Chondrocyte (in vitro differentiated cells): Measurements from ENCODE around the gene DVL1. TPM values are rescaled to one million over a fixed set of nuclear protein-coding genes. Genes with fewer than 3 reads are reported as not detected.

Experiments
- DNase-seq: peaks from one replicate; pipeline ENCODE4 v3.0.0; 2021; ENCODE audit warnings: mixed read lengths, low spot score
- H3K27ac Mint-ChIP-seq: one replicate; pipeline ENCODE4 v1.8.0; 2021; ENCODE audit warnings: mild to moderate bottlenecking, moderate library complexity, mixed read lengths; ENCODE audit not compliant: unreplicated experiment
- H3K27me3 Mint-ChIP-seq: 2 replicates; pipeline ENCODE4 v1.8.0; 2021; ENCODE audit warnings: low read depth, mixed read lengths
- H3K36me3 Mint-ChIP-seq: 2 replicates; pipeline ENCODE4 v1.8.0; 2021; ENCODE audit warnings: low read depth, mixed read lengths
- H3K4me1 Mint-ChIP-seq: 2 replicates; pipeline ENCODE4 v1.8.0; 2021; ENCODE audit warnings: low read depth, mild to moderate bottlenecking, mixed read lengths
- H3K4me3 Mint-ChIP-seq: one replicate; pipeline ENCODE4 v1.8.0; 2021; ENCODE audit warnings: mild to moderate bottlenecking, moderate library complexity, mixed read lengths; ENCODE audit not compliant: unreplicated experiment
- H3K9me3 Mint-ChIP-seq: 2 replicates; pipeline ENCODE4 v1.8.0; 2021; ENCODE audit warnings: low read depth, mixed read lengths
- total RNA-seq: library from RNA; stranded (reverse); gene quantifications from 3 replicates; pipeline ENCODE4 v1.2.1, GENCODE V29; 2021
- TF ChIP-seq, protein P1 (sequence below): fragments of 200-600 bp; sonication (generic); IDR thresholded peaks from 2 replicates; pipeline ENCODE4 v1.5.0; 2021; ENCODE audit warnings: antibody characterized with exemption, mild to moderate bottlenecking, moderate library complexity

DVL1 gene
- total RNA-seq, 1 donor from 2014 or later, result 59.6 TPM

DNA sequence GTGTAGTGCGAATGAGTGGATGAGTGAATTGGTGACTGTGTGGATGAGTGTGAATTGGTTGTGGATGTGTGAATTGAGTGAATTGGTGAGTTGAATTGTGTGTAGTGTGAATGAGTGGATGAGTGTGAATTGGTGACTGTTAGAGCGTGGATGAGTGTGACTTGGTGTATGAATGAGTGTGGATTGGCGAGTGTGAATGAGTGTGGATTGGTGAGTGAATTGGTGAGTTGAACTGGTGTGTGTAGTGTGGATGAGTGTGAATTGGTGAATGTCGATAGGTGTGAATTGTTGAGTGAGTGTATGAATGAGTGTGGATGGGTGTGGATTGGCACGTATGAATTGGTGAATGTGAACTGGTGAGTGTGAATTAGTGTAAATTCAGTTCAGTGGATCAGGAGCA lies 18.1 kb upstream of the DVL1 start:
- H3K4me3 Mint-ChIP-seq, result no peak overlapping the region
- no peaks in the 10 kb centered on the region for H3K9me3 Mint-ChIP-seq
- TF ChIP-seq, protein P1, sequence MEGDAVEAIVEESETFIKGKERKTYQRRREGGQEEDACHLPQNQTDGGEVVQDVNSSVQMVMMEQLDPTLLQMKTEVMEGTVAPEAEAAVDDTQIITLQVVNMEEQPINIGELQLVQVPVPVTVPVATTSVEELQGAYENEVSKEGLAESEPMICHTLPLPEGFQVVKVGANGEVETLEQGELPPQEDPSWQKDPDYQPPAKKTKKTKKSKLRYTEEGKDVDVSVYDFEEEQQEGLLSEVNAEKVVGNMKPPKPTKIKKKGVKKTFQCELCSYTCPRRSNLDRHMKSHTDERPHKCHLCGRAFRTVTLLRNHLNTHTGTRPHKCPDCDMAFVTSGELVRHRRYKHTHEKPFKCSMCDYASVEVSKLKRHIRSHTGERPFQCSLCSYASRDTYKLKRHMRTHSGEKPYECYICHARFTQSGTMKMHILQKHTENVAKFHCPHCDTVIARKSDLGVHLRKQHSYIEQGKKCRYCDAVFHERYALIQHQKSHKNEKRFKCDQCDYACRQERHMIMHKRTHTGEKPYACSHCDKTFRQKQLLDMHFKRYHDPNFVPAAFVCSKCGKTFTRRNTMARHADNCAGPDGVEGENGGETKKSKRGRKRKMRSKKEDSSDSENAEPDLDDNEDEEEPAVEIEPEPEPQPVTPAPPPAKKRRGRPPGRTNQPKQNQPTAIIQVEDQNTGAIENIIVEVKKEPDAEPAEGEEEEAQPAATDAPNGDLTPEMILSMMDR, result no peak
- H3K27me3 Mint-ChIP-seq, result no peaks in the 10 kb centered on the region
- H3K4me1 Mint-ChIP-seq, result peaks cover 3% of the 10 kb centered on the region
- DNase-seq, result no peak
- H3K36me3 Mint-ChIP-seq, result no peaks in the 10 kb centered on the region
- no peak overlapping the region for H3K27ac Mint-ChIP-seq

DNA sequence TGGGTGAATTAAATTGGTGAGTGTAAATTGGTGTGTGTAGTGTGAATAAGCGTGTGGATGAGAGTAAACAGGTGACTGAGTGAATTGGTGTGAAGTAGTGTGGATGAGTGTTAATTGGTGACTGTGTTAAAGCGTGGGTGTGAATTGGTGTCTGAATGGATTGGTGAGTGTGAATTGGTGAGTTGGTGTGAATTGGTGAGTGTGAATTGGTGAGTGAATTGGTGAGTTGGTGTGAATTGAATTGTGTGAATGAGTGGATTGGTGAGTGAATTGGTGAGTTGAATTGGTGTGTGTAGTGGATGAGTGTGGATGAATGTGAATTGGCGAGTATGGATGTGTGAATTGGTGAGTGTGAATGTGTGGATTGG lies 17.5 kb upstream of the DVL1 start:
- Mint-ChIP-seq H3K9me3 (no peaks in the 10 kb centered on the region), H3K27ac (no peak overlapping the region), H3K36me3 (no peaks in the 10 kb centered on the region), H3K4me3 (no peak overlapping the region), H3K4me1 (peaks cover 7% of the 10 kb centered on the region), H3K27me3 (no peaks in the 10 kb centered on the region)
- no peak for DNase-seq
- TF ChIP-seq, protein P1, result no peak

DNA sequence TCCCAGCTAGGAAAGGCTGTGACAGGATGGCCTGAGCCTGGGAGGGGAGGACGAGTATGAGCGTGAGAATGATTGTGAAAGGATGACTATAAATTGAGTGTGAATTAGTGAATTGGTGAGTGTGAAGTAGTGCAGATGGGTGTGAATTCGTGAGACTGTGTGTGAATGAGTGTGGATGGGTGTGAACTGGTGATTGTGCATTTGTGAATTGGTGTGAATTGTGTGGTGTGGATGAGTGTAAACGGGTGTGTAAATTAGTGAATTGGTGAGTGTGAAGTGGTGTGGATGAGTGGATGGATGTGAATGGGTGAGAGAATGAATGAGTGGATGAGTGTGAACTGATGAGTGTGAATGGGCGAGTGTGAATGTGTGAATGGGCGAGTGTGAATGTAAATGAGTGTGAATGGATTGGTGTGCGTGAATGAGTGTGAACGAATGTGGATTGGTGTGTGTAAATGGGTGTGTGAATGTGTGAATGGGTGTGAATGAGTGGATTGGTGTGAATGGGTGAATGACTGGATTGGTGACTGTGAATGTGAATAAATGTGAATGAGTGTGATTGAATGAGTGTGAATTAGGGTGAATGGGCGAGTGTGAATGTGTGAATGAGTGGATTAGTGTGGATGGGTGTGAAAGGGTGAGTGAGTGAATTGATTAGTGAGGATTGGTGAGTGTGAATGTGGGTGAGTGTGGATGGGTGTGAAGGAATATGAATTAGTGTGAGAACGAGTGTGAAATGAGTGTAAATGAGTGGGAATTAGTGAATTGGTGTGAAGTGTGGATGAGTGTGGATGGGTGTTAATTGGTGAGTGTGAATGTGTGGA lies 16.9 kb upstream of the DVL1 start:
- H3K9me3 Mint-ChIP-seq, result no peaks in the 10 kb centered on the region
- no peaks in the 10 kb centered on the region for H3K36me3 Mint-ChIP-seq
- H3K4me3 Mint-ChIP-seq, result no peak overlapping the region
- H3K27me3 Mint-ChIP-seq, result no peaks in the 10 kb centered on the region
- peaks cover 10% of the 10 kb centered on the region for H3K4me1 Mint-ChIP-seq
- no peak overlapping the region for H3K27ac Mint-ChIP-seq
- no peak for DNase-seq
- TF ChIP-seq, protein P1, result no peak

DNA sequence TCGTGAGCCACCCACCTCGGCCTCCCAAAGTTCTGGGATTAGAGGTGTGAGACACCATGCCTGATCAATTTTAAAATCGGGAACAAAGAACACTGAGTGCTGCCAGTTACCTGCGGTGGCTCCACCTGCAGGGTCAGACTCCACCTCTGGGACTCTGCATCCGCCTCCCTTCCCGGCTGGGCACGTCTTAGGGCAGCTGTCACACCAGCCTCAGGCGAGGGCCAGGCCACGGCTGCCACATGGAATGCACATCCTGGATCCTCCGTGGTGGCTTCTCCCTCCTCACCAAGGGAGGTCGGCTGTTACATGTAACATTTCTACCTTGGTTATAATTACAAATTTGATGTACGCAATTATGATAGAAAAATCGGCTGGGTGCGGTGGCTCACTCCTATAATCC lies 15.0 kb upstream of the DVL1 start:
- TF ChIP-seq, protein P1, result no peak
- DNase-seq, result peak; percentile 75
- Mint-ChIP-seq H3K4me1 (peaks cover 27% of the 10 kb centered on the region), H3K27me3 (no peaks in the 10 kb centered on the region), H3K4me3 (no peak overlapping the region), H3K36me3 (no peaks in the 10 kb centered on the region), H3K9me3 (no peaks in the 10 kb centered on the region), H3K27ac (no peak overlapping the region)

DNA sequence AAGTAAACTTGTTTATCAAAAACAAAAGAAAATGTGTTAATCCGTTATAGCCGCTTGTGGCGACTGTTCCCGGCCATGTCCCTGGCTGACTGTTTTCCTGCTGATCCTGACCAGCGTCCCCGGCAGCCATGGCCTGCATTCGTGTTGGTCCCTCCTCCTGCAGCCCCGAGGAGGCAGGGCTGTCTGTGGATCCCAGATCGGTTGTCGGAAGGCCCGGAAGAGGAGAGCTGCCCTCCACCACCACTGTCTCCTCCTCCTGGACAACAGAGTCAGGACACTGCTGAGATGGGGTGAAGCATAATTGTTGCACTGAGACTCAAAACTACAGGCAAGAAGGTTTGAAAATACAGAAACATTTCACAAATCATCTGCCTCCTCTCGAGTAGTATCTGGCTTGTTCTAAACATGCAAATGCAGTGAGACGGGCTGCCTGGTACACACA lies 12.8 kb upstream of the DVL1 start:
- TF ChIP-seq, protein P1, result peak; percentile 64
- Mint-ChIP-seq H3K36me3 (no peaks in the 10 kb centered on the region), H3K27ac (peak overlapping the region; percentile 90), H3K27me3 (no peaks in the 10 kb centered on the region), H3K9me3 (no peaks in the 10 kb centered on the region), H3K4me3 (peak overlapping the region; percentile 42), H3K4me1 (peaks cover 47% of the 10 kb centered on the region)
- no peak for DNase-seq
